Measurements from ENCODE around the gene RSPH10B. TPM values are rescaled to one million over a fixed set of nuclear protein-coding genes. Genes with fewer than 3 reads are reported as not detected.
"Not testable (repeated sequence)": the region's sequence is repeated elsewhere in the genome, so short reads cannot be mapped to it uniquely, and the experiment has no call there.

The RSPH10B gene
- polyA plus RNA-seq (ENCODE audit: low read depth in 6 of 6) = not detected

DNA sequence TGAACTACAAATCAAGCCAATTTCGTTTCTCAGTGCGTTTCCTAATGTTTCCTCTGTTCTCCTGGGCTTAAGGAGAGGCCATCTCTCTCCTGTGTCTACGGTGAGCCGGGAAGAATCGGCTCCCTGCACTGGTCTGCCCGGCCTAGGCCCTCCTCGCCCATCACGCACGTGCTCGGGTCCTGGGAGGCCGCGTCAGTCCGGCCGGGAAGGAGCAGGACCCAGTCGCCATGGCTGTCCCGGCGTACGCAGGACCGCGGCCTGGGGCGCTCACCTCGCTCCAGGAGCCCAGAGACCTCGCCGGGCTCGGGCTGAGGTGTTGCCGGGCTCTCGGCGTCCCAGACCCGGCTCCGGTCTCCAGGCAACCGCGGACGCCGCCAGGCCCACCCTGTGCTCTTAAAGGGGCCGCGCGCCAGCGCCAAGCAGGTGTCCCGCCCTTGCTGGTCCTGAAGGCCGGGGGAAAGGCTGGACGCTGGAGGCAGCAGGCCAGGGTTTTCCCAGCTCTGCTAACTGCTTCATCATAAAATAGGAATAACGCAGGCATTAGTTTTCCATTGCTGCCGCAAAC, at the start of gene RSPH10B:
Gene RSPH10B (minus strand): TSS at position 343 of the 565 bp plus-strand sequence. CDS start 3,573 bp downstream, outside the sequence.
- not testable (repeated sequence) for DNase-seq; ATAC-seq (ENCODE audit: low read depth in 2 of 2); H3K27ac Mint-ChIP-seq; H3K9me3 Mint-ChIP-seq; H3K27me3 Mint-ChIP-seq; H3K4me3 Mint-ChIP-seq; H3K4me1 Mint-ChIP-seq; H3K36me3 Mint-ChIP-seq

DNA sequence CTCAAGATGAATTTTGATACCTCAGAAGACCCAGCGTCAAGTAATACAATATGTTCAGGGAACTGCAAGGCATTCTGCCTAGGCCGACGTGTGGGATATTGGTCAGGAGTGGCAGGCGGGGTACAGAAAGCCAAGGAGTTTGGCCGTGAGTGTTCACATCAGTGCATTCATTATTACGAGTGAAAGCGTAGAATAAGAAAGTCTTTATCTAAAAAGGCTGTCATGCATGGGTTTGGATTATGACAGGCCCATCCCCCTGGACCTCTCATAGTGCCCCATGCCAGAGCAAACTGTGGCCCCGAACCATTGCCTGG, 46.1 kb upstream of the RSPH10B start:
- H3K4me3 Mint-ChIP-seq = no peak overlapping the region
- H3K4me1 Mint-ChIP-seq = peaks cover 4 to 7% (median 4%) of the 10 kb centered on the region in 3 donors
- ATAC-seq (ENCODE audit: low read depth in 2 of 2) (no peak), DNase-seq (no peak)
- no peaks in the 10 kb centered on the region for H3K36me3 Mint-ChIP-seq
- H3K27me3 Mint-ChIP-seq = no peaks in the 10 kb centered on the region
- H3K9me3 Mint-ChIP-seq = no peaks in the 10 kb centered on the region
- peak overlapping the region in 1 of 6 donors; percentile 78 for H3K27ac Mint-ChIP-seq

DNA sequence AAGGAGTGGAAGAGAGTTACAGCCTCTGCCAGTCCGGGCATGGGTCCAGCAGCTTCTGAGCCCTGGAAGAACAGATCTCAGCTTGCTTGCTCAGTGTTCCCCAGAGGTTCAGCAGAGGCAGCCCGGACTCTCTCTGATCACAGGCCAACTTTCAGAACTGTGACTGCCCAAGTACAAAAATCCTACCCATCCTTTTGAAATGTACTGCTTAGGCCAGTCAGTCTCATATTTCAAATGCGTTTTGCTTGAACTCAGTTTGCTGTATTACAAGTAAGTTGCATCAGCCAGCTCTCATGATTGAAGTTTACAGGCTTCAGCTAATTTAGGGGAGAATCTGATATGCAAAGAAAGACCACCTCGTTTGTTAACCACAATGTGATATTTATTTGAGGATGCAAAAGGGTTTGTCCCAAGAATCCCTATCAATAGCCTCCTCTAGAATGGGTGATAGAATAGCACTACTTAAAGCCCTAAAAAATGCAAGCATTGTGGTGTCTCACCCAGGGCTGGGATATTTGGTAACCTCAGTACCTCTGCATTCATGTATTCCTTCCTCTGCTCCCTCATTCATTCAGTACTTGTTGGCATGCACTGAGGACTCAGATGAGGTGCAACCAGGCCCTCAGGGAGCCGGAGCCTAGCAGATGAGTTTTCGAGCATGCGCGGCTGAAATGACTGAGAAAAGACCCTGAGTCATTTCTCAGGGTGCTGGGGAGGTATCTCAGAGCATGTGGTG, 45.6 kb upstream of the RSPH10B start:
- Mint-ChIP-seq H3K4me3 (no peak overlapping the region), H3K9me3 (no peaks in the 10 kb centered on the region), H3K4me1 (peaks cover 4 to 9% (median 4%) of the 10 kb centered on the region in 3 donors), H3K27ac (peak overlapping the region in 1 of 6 donors; percentile 78), H3K27me3 (no peaks in the 10 kb centered on the region), H3K36me3 (no peaks in the 10 kb centered on the region)
- ATAC-seq (ENCODE audit: low read depth in 2 of 2) (no peak), DNase-seq (no peak)

DNA sequence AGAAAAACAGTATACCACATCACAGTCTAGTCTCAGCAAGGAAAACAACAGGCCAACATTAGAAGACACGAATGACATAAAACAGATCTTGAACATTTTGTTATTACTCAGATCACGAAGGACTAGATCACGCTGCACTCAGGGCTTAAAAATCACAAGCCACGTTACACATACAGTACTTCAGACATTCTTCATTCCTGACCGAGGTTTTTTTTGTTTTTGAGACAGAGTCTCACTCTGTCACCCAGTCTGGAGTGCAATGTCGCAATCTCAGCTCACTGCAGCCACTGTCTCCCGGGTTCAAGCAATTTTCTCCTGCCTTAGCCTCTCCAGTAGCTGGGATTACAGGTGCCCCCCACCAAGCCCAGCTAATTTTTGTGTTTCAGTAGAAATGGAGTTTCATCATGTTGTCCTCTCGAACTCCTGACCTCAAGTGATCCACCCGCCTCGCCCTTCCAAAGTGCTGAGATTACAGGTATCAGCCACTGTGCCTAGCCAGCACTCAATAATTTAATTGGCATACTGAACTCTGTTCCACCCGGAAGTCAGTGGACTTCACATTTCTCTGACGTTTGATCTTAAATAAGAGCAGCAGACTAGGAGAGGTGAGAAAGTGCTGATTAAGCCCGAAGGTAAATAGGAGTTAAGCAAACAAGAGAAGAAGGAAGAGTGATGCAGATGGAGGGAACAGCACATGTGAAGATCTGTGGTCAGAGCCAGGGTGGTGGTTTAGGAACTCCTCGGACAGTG, 42.0 kb upstream of the RSPH10B start:
- Mint-ChIP-seq H3K27me3 (no peaks in the 10 kb centered on the region), H3K9me3 (no peaks in the 10 kb centered on the region), H3K4me1 (peaks cover 13 to 27% (median 16%) of the 10 kb centered on the region in 3 donors), H3K4me3 (no peak overlapping the region), H3K36me3 (no peaks in the 10 kb centered on the region), H3K27ac (peak overlapping the region in 3 of 6 donors; percentile 66 to 90 (median 76))
- no peak for DNase-seq
- ATAC-seq (ENCODE audit: low read depth in 2 of 2) = no peak

DNA sequence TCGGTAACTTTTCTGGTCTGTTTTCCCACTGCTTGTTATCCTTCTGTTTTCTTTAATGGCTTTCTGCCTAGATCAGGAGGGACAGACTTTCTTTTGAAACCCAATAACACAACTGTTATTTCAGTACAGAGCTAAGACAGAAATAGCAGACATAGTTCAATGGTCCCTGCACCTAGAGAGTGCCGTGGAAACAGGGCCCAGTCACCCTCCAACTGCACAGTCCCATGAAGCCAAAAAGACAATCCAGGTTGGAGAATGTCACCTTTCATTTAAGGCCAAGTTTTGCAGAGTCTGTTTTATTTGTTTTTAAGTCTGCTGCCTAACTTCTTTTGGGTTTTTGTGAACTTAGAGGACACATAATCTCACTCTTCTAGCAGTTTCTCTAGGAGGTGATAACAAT, 41.1 kb upstream of the RSPH10B start:
- ATAC-seq (ENCODE audit: low read depth in 2 of 2) = no peak

DNA sequence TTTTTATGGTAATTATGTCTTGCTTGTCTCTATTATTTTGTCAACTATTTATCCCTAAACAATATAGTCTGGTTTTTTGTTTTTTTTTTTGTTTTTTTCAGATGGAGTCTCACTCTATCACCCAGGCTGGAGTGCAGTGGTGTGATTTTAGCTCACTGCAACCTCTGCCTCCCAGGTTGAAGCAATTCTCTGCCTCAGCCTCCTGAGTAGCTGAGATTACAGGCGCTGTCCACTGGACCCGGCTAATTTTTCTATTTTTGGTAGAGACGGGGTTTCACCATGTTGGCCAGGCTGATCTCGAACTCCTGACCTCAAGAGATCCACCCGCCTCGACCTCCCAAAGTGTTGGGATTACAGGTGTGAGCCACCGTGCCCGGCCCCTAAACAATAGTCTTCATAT, 39.9 kb upstream of the RSPH10B start:
- DNase-seq; H3K9me3 Mint-ChIP-seq; H3K36me3 Mint-ChIP-seq; ATAC-seq (ENCODE audit: low read depth in 2 of 2); H3K27me3 Mint-ChIP-seq: not testable (repeated sequence)
- Mint-ChIP-seq H3K4me3 (peak overlapping the region; percentile 62 to 98 (median 90)), H3K27ac (peak overlapping the region in 4 of 6 donors; percentile 56 to 96 (median 90)), H3K4me1 (peaks cover 17 to 30% (median 20%) of the 10 kb centered on the region in 3 donors)

More for the DNA sequence above, 41.1 kb upstream of the RSPH10B start:
- Mint-ChIP-seq H3K27me3 (no peaks in the 10 kb centered on the region), H3K27ac (peak overlapping the region in 2 of 6 donors; percentile 6 to 30), H3K4me1 (peaks cover 17 to 30% (median 20%) of the 10 kb centered on the region in 3 donors), H3K9me3 (no peaks in the 10 kb centered on the region), H3K36me3 (no peaks in the 10 kb centered on the region), H3K4me3 (peak overlapping the region in 2 of 8 donors; percentile 92 to 97)
- DNase-seq = no peak

DNA sequence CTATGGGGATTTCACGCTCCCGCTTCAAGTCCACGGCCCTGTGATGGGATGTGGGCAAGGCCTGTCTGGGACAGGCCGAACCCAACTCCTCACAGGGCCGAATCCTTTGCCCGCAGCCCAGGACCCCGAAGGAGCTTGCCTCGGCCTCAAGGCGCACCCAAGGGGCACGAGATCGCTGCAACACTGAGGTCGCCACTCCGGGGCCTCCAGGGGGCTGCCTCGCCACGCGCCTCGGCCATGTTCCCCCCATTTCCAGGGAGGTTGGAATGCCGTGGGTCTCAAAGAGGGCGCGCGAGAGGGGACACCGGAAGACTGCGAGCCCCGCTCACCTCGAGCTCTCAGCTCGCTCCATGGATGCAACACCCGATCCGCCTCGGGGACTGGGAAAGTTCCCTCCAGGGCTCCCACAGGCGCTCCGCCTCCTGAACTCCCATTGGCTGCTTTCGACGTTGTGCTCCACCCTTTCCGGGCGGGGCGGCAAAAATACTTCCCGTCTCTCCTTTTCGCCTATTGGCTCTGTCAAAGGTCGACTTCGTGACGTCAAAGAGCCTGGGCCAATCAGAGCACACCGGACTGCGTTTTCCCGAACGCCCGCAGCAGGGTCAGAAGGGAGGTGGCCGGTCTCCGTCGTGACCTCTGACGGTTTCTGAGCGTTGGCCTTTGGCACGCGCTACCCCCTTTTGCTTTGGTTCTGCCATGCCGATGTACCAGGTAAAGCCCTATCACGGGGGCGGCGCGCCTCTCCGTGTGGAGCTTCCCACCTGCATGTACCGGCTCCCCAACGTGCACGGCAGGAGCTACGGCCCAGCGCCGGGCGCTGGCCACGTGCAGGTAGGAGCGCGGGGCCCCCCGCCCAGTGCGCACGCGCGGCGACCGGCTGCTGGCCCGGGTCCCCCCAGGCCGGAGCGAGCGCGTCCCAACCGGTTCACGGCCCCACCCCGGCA, 38.5 kb upstream of the RSPH10B start, which contains the start of the genes AIMP2 and PMS2:
Gene AIMP2 (plus strand): TSS at position 605 of the 944 bp plus-strand sequence. CDS start 92 bp downstream, at position 697.
Gene PMS2 (minus strand): TSS at position 382 of the 944 bp plus-strand sequence. CDS start 30 bp downstream, at position 352.
- Mint-ChIP-seq H3K27ac (peak within 1 kb of the TSS; percentile 90 to 98 (median 96)), H3K36me3 (no peaks in the 10 kb centered on the region), H3K4me3 (peak within 1 kb of the TSS; percentile 92 to 98 (median 97)), H3K4me1 (peaks cover 17 to 30% (median 20%) of the 10 kb centered on the region in 3 donors), H3K27me3 (no peaks in the 10 kb centered on the region), H3K9me3 (no peaks in the 10 kb centered on the region)
- peak; percentile 84 for ATAC-seq (ENCODE audit: low read depth in 2 of 2)
- peak; percentile 95 for DNase-seq

DNA sequence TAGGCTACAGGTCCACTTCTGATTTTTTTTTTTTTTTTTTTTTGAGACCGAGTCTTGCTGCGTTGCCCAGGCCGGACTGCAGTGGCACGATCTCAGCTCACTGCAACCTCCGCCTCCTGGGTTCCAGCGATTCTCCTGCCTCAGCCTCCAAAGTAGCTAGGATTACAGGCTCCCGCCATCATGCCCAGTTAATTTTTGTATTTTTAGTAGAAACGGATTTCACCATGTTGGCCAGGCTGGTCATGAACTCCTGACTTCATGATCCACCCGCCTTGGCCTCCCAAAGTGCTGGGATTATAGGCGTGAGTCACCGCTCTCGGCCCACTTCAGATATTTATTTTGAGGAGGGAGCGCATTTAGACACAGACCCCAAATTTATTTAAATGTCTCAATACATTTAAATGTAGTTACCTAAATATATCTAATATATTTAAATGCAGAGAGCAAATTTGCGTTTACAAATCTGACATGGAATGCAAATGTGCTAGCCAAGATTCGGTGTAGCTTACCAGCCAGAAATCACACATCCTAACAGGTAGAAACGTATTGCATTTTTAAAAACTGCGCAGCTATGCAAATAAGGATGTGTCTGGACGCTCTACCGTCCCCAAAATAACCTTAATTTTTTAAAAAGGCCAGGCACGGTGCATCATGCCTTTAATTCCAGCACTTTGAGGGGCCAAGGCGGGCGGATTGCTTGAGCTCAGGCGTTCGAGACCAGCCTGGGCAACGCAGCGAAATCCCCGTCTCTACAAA, 37.5 kb upstream of the RSPH10B start:
- H3K4me1 Mint-ChIP-seq = peaks cover 17 to 30% (median 20%) of the 10 kb centered on the region in 3 donors
- H3K9me3 Mint-ChIP-seq; H3K36me3 Mint-ChIP-seq; ATAC-seq (ENCODE audit: low read depth in 2 of 2); H3K27me3 Mint-ChIP-seq; DNase-seq: not testable (repeated sequence)
- peak overlapping the region in 2 of 6 donors; percentile 21 to 56 for H3K27ac Mint-ChIP-seq
- peak overlapping the region in 7 of 8 donors; percentile 72 to 97 (median 94) for H3K4me3 Mint-ChIP-seq

DNA sequence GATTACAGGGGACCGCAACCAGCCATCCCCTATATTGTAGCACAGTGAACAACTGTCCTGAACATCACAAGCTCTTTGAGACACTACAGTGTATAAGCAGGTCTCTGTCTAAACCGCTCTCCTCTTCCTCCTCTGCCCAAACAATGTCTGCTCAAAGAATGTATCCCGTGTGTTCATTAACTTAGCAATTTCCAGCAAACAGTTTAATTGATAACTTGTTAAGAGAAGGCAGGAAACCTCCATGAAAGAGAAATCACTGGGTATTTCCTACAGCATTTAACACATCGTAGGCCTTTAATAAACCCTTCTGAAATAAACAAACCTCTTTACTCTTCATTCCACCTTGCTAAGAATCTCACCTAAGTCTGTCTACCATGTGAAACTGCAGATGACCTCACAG, 36.9 kb upstream of the RSPH10B start:
- Mint-ChIP-seq H3K27me3 (no peaks in the 10 kb centered on the region), H3K9me3 (no peaks in the 10 kb centered on the region), H3K36me3 (no peaks in the 10 kb centered on the region), H3K4me3 (peak overlapping the region; percentile 16 to 97 (median 56)), H3K27ac (peak overlapping the region in 4 of 6 donors; percentile 4 to 24 (median 20)), H3K4me1 (peaks cover 13 to 25% (median 16%) of the 10 kb centered on the region in 3 donors)
- DNase-seq = no peak
- ATAC-seq (ENCODE audit: low read depth in 2 of 2) = no peak

DNA sequence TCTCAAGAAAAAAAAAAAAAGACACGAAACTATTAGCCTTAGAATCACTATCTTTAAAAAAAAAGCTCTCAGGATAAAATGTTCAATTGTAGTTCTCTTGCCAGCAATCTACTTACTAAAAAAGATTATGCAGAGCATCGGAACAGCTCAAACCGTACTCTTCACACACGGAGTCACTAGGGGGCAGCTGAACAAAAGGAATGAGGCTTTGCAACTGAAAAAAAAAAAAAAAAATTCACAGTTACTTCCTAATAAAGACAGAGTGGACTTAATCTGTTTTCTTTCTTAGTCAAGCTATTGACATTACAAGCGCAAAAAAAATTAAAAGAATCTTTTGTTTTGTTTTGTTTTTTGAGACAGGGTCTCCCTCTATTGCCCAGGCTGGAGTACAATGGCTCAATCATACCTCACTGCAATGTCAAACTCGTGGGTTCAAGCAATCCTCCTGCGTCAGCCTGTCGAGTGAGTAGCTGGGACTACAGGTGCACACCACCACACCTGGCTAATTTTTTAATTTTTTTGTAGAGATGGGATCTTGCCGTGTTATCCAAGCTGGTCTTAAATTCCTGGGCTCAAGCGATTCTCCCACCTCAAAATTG, 26.8 kb upstream of the RSPH10B start:
- peaks cover 7 to 18% of the 10 kb centered on the region in 2 donors for H3K36me3 Mint-ChIP-seq
- peak overlapping the region in 2 of 6 donors; percentile 15 for H3K27ac Mint-ChIP-seq
- H3K27me3 Mint-ChIP-seq = no peaks in the 10 kb centered on the region
- H3K9me3 Mint-ChIP-seq = no peaks in the 10 kb centered on the region
- H3K4me1 Mint-ChIP-seq = peaks cover 0 to 3% (median 1%) of the 10 kb centered on the region in 3 donors
- peak; percentile 55 for DNase-seq
- ATAC-seq (ENCODE audit: low read depth in 2 of 2) = peak; percentile 68 to 84
- no peak overlapping the region for H3K4me3 Mint-ChIP-seq

DNA sequence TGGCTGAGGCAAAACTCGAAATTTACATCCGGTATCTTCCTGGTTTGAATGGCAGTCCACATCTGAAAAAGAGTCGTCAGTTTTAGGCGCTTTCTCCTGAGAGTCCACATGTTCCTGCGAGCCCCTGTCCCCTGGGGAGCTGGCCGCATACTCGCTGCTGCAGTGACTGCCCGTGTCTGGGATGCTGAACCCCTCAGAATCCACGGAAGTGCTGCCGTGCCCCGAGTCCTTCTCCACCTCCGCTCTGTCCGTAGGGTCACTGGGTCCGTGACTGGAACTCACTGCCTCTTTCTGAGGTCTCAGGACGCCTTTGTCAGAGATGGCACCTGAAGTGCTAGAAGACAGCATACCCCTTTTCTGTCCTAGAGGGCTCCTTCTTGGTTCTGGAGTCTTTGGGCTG, 16.6 kb upstream of the RSPH10B start:
- not testable (repeated sequence) for ATAC-seq (ENCODE audit: low read depth in 2 of 2); DNase-seq; H3K27me3 Mint-ChIP-seq

More for the DNA sequence above, 16.6 kb upstream of the RSPH10B start:
- not testable (repeated sequence) for H3K36me3 Mint-ChIP-seq, H3K4me3 Mint-ChIP-seq, H3K9me3 Mint-ChIP-seq, H3K4me1 Mint-ChIP-seq, H3K27ac Mint-ChIP-seq
